Measurements from ENCODE around the gene SFSWAP. TPM values are rescaled to one million over a fixed set of nuclear protein-coding genes. Genes with fewer than 3 reads are reported as not detected.

SFSWAP gene
- polyA plus RNA-seq, 1 donor from 2014 or later = 56.6 TPM

- H3K9me2 ChIP-seq (ENCODE audit: insufficient read depth, low read length) = no peaks in the 10 kb centered on the region
- no peaks in the 10 kb centered on the region for H3F3A ChIP-seq (ENCODE audit: insufficient read depth, low read length, poor library complexity, severe bottlenecking)
- no peak overlapping the region for H3K4me3 ChIP-seq (ENCODE audit: low read length)
- no peak overlapping the region for H3K9ac ChIP-seq (ENCODE audit: low read length)
- no peaks in the 10 kb centered on the region for H3K9me3 ChIP-seq (ENCODE audit: low read length)
- no peaks in the 10 kb centered on the region for H3K27me3 ChIP-seq (ENCODE audit: insufficient read depth, low read depth, low read length)
- H4K20me1 ChIP-seq (ENCODE audit: insufficient read depth) = no peaks in the 10 kb centered on the region
- peaks cover 11% of the 10 kb centered on the region for H3K36me3 ChIP-seq (ENCODE audit: insufficient read depth, low read length)
- TF ChIP-seq CTCF (IDR thresholded peaks at IDR 0.05; ENCODE audit: poor library complexity, severe bottlenecking) (no peak), EP300 (conservative IDR thresholded peaks at IDR 0.05; ENCODE audit: poor library complexity, severe bottlenecking) (no peak), TAF1 (IDR thresholded peaks at IDR 0.05; ENCODE audit: low read depth) (no peak), EZH2 (IDR thresholded peaks at IDR 0.05; ENCODE audit: borderline replicate concordance, insufficient read depth, low read length, poor library complexity, severe bottlenecking) (no peak), REST (IDR thresholded peaks at IDR 0.05; ENCODE audit: borderline replicate concordance) (no peak), RAD21 (conservative IDR thresholded peaks at IDR 0.05) (no peak), MXI1 (conservative IDR thresholded peaks at IDR 0.05; ENCODE audit: poor library complexity, severe bottlenecking) (no peak), SMC3 (conservative IDR thresholded peaks at IDR 0.05; ENCODE audit: poor library complexity) (no peak), POLR2AphosphoS5 (IDR thresholded peaks at IDR 0.05) (no peak)
- no peaks in the 10 kb centered on the region for H3K79me2 ChIP-seq (replicated peaks; ENCODE audit: insufficient read depth, low read length)
- H3K27ac ChIP-seq (ENCODE audit: low read length) = no peak overlapping the region
- H2AFZ ChIP-seq (ENCODE audit: low read depth, low read length) = no peak overlapping the region
- no peak overlapping the region for H3K4me2 ChIP-seq (ENCODE audit: low read length)
Observed at GRCh38 chr12:131757111-131757510, 46.2 kb downstream of the SFSWAP start.

- H3K9me2 ChIP-seq (ENCODE audit: insufficient read depth, low read length) = no peaks in the 10 kb centered on the region
- no peaks in the 10 kb centered on the region for H3F3A ChIP-seq (ENCODE audit: insufficient read depth, low read length, poor library complexity, severe bottlenecking)
- H4K20me1 ChIP-seq (ENCODE audit: insufficient read depth) = no peaks in the 10 kb centered on the region
- TF ChIP-seq RAD21 (conservative IDR thresholded peaks at IDR 0.05) (no peak), TAF1 (IDR thresholded peaks at IDR 0.05; ENCODE audit: low read depth) (no peak), POLR2AphosphoS5 (IDR thresholded peaks at IDR 0.05) (no peak), CTCF (IDR thresholded peaks at IDR 0.05; ENCODE audit: poor library complexity, severe bottlenecking) (no peak), SMC3 (conservative IDR thresholded peaks at IDR 0.05; ENCODE audit: poor library complexity) (no peak), REST (IDR thresholded peaks at IDR 0.05; ENCODE audit: borderline replicate concordance) (no peak), EZH2 (IDR thresholded peaks at IDR 0.05; ENCODE audit: borderline replicate concordance, insufficient read depth, low read length, poor library complexity, severe bottlenecking) (no peak), MXI1 (conservative IDR thresholded peaks at IDR 0.05; ENCODE audit: poor library complexity, severe bottlenecking) (no peak), EP300 (conservative IDR thresholded peaks at IDR 0.05; ENCODE audit: poor library complexity, severe bottlenecking) (no peak)
- H3K4me2 ChIP-seq (ENCODE audit: low read length) = no peak overlapping the region
- no peak overlapping the region for H3K27ac ChIP-seq (ENCODE audit: low read length)
- peaks cover 11% of the 10 kb centered on the region for H3K36me3 ChIP-seq (ENCODE audit: insufficient read depth, low read length)
- H3K9me3 ChIP-seq (ENCODE audit: low read length) = no peaks in the 10 kb centered on the region
- H3K4me3 ChIP-seq (ENCODE audit: low read length) = no peak overlapping the region
- no peak overlapping the region for H3K9ac ChIP-seq (ENCODE audit: low read length)
- H3K79me2 ChIP-seq (replicated peaks; ENCODE audit: insufficient read depth, low read length) = no peaks in the 10 kb centered on the region
- H2AFZ ChIP-seq (ENCODE audit: low read depth, low read length) = no peak overlapping the region
- H3K27me3 ChIP-seq (ENCODE audit: insufficient read depth, low read depth, low read length) = no peaks in the 10 kb centered on the region
Observed at GRCh38 chr12:131758016-131758739, 47.3 kb downstream of the SFSWAP start.

Data from neural cell (in vitro differentiated cells).